HG02759 (cell line): ENCODE data around the gene HAGHL.
"Not testable (repeated sequence)": the region's sequence is repeated elsewhere in the genome, so short reads cannot be mapped to it uniquely, and the experiment has no call there.

Source experiments
- ATAC-seq: cut with Tn5 transposase; IDR thresholded peaks from one replicate; pipeline ENCODE4 v1.9.1; 2021; ENCODE audit warnings: mild to moderate bottlenecking, moderate library complexity; ENCODE audit not compliant: unreplicated experiment

HAGHL gene

GRCh38 chr16:732332-732731, 5.4 kb downstream of the HAGHL start:
- no peak for ATAC-seq

DNA sequence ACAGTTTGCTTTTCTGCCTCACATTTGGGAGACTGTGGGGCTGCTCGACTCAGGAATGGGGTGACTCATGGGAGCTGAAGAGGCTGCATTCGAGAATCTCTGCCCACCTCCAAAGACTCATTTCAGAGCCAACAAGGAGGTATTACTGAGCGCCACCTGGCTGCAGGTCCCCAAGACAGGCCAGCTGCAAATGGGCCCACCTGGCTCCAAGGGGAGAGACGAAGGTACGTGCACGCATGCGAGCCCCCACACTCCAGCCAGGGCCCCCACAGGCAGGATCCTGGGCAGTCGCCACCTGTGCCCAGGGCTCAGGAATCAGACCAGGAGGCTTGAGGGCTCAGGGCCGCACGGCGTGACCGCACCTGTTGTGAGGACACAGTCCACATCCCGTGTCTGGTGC, 6.0 kb downstream of the HAGHL start:
- ATAC-seq, result no peak

- ATAC-seq, result no peak
Observed at GRCh38 chr16:733382-734207, 6.7 kb downstream of the HAGHL start.

GRCh38 chr16:734208-734980, 7.5 kb downstream of the HAGHL start:
- ATAC-seq, result no peak

DNA sequence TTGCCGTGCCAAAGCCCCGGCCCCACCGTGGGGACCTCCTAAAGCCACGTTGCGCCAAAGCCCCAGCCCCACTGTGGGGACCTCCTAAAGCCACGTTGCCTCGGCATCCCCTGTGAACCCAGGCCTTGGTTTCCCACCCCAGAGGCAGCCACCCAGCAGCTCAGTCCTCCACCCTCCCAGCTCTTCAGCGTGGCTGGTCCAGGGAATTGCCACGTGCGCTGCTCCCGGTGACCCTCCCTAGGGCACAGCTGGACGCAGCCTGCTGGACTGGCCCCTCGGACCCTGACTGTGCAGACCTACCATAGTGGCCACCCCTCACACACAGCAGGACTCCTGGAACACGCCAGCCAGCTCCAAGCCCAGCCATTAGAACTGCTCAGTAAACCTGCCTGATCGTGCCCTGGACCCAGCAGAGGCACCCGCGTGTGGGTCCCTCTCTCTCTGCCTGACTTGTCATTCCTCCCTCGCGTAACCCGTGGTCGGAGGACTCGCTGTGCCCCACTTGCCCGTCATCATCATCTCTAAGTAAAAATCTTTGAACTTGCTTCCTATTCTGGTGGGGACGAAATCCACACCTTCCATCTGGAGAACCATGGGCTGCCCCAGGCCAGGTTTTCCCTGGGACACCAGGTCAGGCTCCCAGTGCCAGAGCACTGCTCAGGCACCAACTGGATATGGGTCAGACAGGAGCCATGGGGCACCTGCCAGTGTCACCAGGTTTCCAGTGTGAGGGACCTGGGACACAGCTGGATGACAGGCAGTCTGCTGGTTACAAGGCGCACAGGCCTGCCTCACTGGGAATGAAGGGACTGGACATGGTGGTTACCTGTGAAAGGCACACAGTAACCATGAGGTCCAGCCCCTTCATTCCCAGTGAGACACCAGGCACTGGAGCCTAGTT, 8.3 kb downstream of the HAGHL start:
- no peak for ATAC-seq

- no peak for ATAC-seq
Observed at GRCh38 chr16:735982-736453, 9.1 kb downstream of the HAGHL start.

GRCh38 chr16:736936-737481, 10.1 kb downstream of the HAGHL start:
- ATAC-seq, result no peak

DNA sequence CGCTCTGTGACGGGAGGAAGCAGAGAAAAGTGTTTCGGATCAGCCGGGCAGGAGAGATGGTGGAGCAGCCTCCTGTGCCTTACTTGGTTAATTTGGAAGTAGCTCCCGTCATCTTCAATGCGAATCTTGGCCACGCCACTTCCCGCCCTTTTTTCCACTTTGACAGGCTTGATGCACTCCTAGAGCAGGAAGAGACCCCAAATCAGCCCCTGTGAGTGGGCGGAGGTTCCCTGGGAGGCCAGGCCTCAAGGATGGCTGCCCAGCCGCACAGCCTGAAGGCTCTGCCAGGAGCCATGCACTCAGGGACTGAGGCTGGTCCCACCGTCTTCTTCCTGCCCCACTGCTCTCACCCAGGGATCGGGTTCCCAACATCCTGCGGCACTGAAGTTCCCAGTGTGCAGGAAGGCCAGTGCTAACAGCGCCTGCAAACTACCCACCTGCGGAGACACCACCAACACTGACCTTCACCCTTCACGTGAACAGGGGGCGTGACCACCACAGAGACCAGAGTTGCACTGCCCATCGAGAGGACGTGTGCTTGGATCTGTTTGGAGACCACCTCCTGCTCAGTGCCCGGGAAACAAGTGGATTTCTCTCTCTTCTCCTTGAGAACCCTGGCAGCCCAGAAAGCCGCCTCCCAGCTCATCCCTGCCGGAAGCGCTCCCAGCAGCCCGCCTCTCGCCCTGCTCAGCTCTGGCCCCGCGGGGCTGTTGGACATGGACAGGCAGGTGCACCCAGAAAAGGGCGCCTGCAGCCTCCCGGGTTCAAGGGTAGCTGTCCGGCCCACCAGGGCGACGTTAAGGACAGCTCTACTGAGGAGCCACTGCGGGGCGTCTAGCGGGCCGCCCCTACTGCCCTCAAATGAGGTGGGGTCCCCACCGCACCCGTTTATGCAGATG, 12.9 kb downstream of the HAGHL start:
- ATAC-seq, result peak; percentile 5

DNA sequence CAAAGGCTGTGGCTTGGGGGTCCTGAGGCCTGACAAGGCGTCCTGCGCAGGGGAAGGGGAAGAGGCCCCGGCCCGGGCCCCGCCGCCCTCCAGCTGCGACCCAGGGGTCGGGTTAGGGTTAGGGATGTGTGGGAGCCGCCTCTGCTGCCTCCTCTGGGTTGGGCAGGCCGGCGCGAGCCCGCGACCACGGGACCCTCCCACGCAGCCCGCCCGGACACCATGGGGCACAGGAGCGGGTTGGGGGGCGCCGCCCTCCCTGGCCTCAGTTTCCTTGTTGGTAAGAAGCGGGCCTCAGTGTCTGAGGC, 13.5 kb downstream of the HAGHL start:
- ATAC-seq, result no peak

- peak; percentile 77 for ATAC-seq
Observed at GRCh38 chr16:740764-741505, 14.0 kb downstream of the HAGHL start, which contains the start of gene CIAO3. CIAO3 (minus strand) TSS chr16:740997; CDS start chr16:740985, 12 bp downstream.

GRCh38 chr16:741986-742629, 15.2 kb downstream of the HAGHL start:
- no peak for ATAC-seq

DNA sequence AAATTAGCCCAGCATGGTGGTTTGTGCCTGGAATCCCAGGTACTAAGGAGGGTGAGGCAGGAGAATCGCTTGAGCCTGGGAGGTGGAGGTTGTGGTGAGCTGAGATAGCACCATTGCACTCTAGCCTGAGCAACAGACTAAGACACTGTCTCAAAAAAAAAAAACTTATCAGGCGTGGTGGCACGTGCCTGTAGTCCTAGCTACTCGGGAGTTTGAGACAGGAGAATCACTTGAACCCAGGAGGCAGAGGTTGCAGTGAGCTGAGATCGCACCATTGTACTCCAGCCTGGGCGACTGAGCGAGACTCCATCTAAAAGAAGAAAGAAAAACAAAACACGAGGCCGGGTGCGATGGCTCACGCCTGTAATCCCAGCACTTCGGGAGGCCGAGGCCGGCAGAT, 16.0 kb downstream of the HAGHL start:
- not testable (repeated sequence) for ATAC-seq

DNA sequence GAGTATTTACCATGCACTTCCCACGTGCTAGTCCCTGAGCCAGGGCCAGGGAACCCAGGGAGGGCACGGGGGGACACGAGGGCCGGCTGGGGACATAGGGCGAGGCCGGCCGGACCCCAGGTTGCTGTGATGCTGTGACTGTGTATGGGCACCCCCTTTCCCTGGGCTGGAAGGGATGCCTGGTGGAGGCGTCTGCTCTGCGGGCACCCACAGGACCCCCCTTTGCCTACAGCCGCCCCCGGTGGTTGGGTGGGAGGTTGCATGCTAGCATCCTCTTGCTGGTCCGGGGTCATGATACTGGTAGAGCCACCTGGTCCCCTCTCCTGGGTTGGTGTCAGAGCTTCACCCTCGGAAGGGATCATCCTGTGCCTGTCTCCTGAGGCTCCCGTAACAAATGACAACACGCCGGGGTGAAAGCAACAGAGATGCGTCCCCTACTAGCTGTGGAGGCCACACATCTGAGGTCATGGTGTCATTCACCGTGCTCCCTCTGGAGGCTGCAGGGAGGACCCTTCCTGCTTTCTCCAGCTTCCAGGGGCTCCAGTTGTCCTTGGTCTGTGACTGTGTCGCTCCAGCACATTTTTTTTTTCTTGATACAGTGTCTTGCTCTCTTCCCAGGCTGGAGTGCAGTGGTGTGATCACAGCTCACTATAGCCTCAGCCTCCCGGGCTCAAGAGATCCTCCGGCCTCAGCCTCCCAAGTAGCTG, 17.0 kb downstream of the HAGHL start:
- ATAC-seq, result no peak

- ATAC-seq, result no peak
Observed at GRCh38 chr16:745739-746138, 18.8 kb downstream of the HAGHL start.

GRCh38 chr16:746637-747036, 19.7 kb downstream of the HAGHL start:
- ATAC-seq, result no peak

GRCh38 chr16:747978-748746, 21.3 kb downstream of the HAGHL start:
- ATAC-seq, result no peak

DNA sequence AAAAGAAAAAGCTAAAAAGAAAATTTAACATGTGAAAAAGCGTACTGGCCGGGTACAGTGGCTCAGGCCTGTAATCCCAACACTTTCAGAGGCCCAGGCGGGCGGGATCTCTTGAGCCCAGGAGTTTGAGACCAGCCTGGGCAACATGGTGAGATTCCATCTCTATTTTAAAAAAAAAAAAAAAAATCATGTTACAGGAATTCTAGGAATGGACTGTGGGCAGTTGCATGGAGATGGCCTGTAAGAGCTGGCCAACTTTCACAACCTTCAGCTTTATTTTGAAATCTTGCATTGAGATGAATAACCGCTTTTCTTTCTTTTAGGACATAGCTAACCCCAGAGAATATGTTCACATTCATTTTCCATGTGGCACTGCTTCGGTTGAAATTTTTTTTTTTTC, 22.1 kb downstream of the HAGHL start:
- no peak for ATAC-seq
